HG03520 (cell line): Measurements from ENCODE around the gene PTGER4.

Experiments used
- ATAC-seq: cut with Tn5 transposase; IDR thresholded peaks from one replicate; pipeline ENCODE4 v1.9.1; 2021; ENCODE audit warnings: mild to moderate bottlenecking, moderate library complexity; ENCODE audit not compliant: unreplicated experiment

Gene PTGER4

GRCh38 chr5:40669606-40670390 lies 9.9 kb upstream of the PTGER4 start:
- ATAC-seq: no peak

- no peak for ATAC-seq
Observed at GRCh38 chr5:40672425-40672824, 7.3 kb upstream of the PTGER4 start.

- ATAC-seq: no peak
Observed at GRCh38 chr5:40674661-40675235, 5.0 kb upstream of the PTGER4 start.

GRCh38 chr5:40675396-40676133 lies 4.2 kb upstream of the PTGER4 start:
- ATAC-seq: no peak

GRCh38 chr5:40676613-40677343 lies 2.9 kb upstream of the PTGER4 start:
- no peak for ATAC-seq

- no peak for ATAC-seq
Observed at GRCh38 chr5:40677456-40677855, 2.3 kb upstream of the PTGER4 start.

GRCh38 chr5:40678026-40678425 lies 1.7 kb upstream of the PTGER4 start:
- ATAC-seq: no peak

- no peak for ATAC-seq
Observed at GRCh38 chr5:40678460-40679147, 1.1 kb upstream of the PTGER4 start.

- ATAC-seq: peak; percentile 44
Observed at GRCh38 chr5:40679148-40679912, 385 bp upstream of the PTGER4 start.

GRCh38 chr5:40680741-40681362 lies 1.1 kb downstream of the PTGER4 start:
- no peak for ATAC-seq

GRCh38 chr5:40681363-40682153 lies 1.8 kb downstream of the PTGER4 start:
- no peak for ATAC-seq

- ATAC-seq: no peak
Observed at GRCh38 chr5:40682154-40683017, 2.7 kb downstream of the PTGER4 start.

GRCh38 chr5:40683305-40683704 lies 3.6 kb downstream of the PTGER4 start:
- no peak for ATAC-seq

GRCh38 chr5:40685193-40685592 lies 5.5 kb downstream of the PTGER4 start:
- no peak for ATAC-seq

- ATAC-seq: no peak
Observed at GRCh38 chr5:40685976-40686486, 6.3 kb downstream of the PTGER4 start.

GRCh38 chr5:40687321-40687720 lies 7.6 kb downstream of the PTGER4 start:
- ATAC-seq: no peak

GRCh38 chr5:40688127-40688761 lies 8.5 kb downstream of the PTGER4 start:
- peak; percentile 89 for ATAC-seq
